RWPE2 (cell line): ENCODE data around the gene TIMM13.
"Not testable (repeated sequence)": the region's sequence is repeated elsewhere in the genome, so short reads cannot be mapped to it uniquely, and the experiment has no call there.

Source experiments
- ATAC-seq: fragments of 200-7000 bp; cut with Tn5 transposase; 3 replicates; pipeline ENCODE4 v1.9.1; 2021; ENCODE audit warnings: low read depth
- DNase-seq: peaks from one replicate; pipeline ENCODE4 v3.0.0-alpha.2; 2020; ENCODE audit warnings: low spot score
- H3K27ac ChIP-seq: fragments of 450-650 bp; 2 replicates; pipeline ENCODE4 v1.5.1; 2017; ENCODE audit warnings: mild to moderate bottlenecking; ENCODE audit not compliant: poor library complexity, severe bottlenecking
- H3K27me3 ChIP-seq: fragments of 250-450 bp; sonication (Bioruptor Pico); 2 replicates; pipeline ENCODE4 v1.5.1; 2021; ENCODE audit warnings: mild to moderate bottlenecking, moderate library complexity; ENCODE audit not compliant: insufficient read depth, poor library complexity, severe bottlenecking
- H3K36me3 ChIP-seq: fragments of 250-450 bp; sonication (Bioruptor Pico); 2 replicates; pipeline ENCODE4 v1.5.1; 2020; ENCODE audit warnings: low read depth, mild to moderate bottlenecking, moderate library complexity
- H3K4me1 ChIP-seq: fragments of 250-450 bp; sonication (Bioruptor Pico); 2 replicates; pipeline ENCODE4 v1.5.1; 2021; ENCODE audit warnings: mild to moderate bottlenecking, moderate library complexity; ENCODE audit not compliant: insufficient read depth, poor library complexity, severe bottlenecking
- H3K4me3 ChIP-seq: fragments of 250-450 bp; sonication (Bioruptor Pico); 2 replicates; pipeline ENCODE4 v1.5.1; 2021; ENCODE audit warnings: mild to moderate bottlenecking, moderate library complexity; ENCODE audit not compliant: severe bottlenecking
- H3K9me3 ChIP-seq: fragments of 250-450 bp; sonication (Bioruptor Pico); 2 replicates; pipeline ENCODE4 v1.5.1; 2021; ENCODE audit warnings: mild to moderate bottlenecking, moderate library complexity; ENCODE audit not compliant: severe bottlenecking
- TF ChIP-seq, protein P1 (sequence below): fragments of 450-650 bp; IDR thresholded peaks from one replicate; pipeline ENCODE4 v1.5.1; 2017; ENCODE audit warnings: mild to moderate bottlenecking, moderate library complexity; ENCODE audit not compliant: poor library complexity, severe bottlenecking

TIMM13 gene

GRCh38 chr19:2417881-2418406 lies 9.4 kb downstream of the TIMM13 start:
- H3K4me1 ChIP-seq, result no peaks in the 10 kb centered on the region
- TF ChIP-seq, protein P1, sequence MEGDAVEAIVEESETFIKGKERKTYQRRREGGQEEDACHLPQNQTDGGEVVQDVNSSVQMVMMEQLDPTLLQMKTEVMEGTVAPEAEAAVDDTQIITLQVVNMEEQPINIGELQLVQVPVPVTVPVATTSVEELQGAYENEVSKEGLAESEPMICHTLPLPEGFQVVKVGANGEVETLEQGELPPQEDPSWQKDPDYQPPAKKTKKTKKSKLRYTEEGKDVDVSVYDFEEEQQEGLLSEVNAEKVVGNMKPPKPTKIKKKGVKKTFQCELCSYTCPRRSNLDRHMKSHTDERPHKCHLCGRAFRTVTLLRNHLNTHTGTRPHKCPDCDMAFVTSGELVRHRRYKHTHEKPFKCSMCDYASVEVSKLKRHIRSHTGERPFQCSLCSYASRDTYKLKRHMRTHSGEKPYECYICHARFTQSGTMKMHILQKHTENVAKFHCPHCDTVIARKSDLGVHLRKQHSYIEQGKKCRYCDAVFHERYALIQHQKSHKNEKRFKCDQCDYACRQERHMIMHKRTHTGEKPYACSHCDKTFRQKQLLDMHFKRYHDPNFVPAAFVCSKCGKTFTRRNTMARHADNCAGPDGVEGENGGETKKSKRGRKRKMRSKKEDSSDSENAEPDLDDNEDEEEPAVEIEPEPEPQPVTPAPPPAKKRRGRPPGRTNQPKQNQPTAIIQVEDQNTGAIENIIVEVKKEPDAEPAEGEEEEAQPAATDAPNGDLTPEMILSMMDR, result no peak
- no peak for DNase-seq
- no peak overlapping the region for H3K27ac ChIP-seq
- H3K27me3 ChIP-seq, result no peaks in the 10 kb centered on the region
- ATAC-seq, result no peak
- no peaks in the 10 kb centered on the region; the same call in 1 of the 2 replicates for H3K36me3 ChIP-seq
- no peak overlapping the region for H3K4me3 ChIP-seq
- no peaks in the 10 kb centered on the region for H3K9me3 ChIP-seq

DNA sequence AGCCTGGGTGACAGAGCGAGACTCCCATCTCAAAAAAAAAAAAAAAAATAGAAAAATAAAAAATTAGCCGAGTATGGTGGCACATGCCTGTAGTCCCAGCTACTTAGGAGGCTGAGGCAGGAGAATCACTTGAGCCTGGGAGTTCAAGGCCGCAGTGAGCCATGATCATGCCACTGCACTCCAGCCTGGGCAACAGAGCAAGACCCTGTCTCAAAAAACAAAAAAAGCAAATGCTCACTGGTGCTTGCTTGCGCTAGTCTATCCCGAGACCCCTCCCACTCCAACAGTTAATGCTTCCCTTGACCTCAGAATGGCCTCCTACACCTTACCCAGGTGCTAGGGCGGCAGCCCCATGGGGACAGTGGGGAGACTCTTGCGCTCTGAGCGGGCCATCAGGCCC lies 9.9 kb downstream of the TIMM13 start:
- H3K36me3 ChIP-seq, H3K27ac ChIP-seq, H3K4me3 ChIP-seq, ATAC-seq, DNase-seq, H3K9me3 ChIP-seq, H3K27me3 ChIP-seq, H3K4me1 ChIP-seq: not testable (repeated sequence)

DNA sequence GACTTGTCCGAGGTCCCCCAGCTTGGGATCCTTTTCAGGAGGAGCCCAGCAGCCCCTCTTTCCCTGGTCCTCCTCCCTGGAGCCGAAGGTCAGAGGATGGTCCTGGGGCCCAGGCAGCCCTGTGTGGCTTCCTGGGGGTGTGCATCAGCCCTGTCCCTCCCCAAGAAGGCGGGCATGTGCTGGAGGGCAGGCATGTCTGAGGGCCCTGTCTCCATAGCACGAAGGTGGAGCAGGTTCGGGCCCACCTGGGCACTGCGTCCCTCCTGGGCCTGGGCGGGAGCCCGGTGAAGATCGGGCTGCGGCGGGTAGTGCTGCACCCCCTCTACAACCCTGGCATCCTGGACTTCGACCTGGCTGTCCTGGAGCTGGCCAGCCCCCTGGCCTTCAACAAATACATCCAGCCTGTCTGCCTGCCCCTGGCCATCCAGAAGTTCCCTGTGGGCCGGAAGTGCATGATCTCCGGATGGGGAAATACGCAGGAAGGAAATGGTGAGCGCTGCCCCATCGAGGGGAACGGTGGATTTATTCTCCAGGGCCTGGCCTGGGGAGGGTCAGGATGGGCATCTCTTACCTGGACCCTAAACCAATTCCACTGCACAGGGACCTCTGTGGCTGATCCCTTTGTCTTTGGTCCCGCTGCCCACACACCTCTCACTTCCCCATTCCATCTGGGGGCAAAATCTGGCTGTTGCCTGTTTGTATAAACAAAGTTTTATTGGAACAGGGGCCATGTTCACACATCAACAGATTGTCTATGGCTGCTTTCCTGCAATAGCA lies 10.9 kb downstream of the TIMM13 start:
- TF ChIP-seq, protein P1, result no peak
- Histone ChIP-seq H3K27me3 (no peaks in the 10 kb centered on the region), H3K27ac (no peak overlapping the region), H3K4me1 (no peaks in the 10 kb centered on the region), H3K36me3 (no peaks in the 10 kb centered on the region; the same call in 1 of the 2 replicates), H3K4me3 (no peak overlapping the region), H3K9me3 (no peaks in the 10 kb centered on the region)
- ATAC-seq (no peak), DNase-seq (no peak)

DNA sequence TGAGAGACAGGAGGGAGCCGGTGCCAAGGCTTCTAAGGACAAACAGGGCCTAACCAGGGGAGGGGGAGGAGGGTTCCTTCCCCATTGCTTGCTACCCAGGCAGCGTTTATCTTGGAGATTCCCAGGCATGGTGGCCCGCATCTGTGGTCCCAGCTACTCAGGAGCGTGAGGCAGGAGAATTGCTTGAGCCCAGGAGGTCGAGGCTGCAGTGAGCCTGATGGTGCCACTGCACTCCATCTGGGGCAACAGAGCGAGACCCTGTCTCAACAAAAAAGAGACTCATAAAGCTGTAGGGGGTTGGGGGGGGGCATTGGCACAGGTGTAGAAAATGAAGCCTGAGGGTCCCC lies 11.4 kb downstream of the TIMM13 start:
- Histone ChIP-seq H3K27ac (no peak overlapping the region), H3K27me3 (no peaks in the 10 kb centered on the region), H3K9me3 (no peaks in the 10 kb centered on the region), H3K4me1 (no peaks in the 10 kb centered on the region), H3K36me3 (no peaks in the 10 kb centered on the region; the same call in 1 of the 2 replicates), H3K4me3 (no peak overlapping the region)
- TF ChIP-seq, protein P1, result no peak
- DNase-seq, result no peak
- ATAC-seq, result no peak

DNA sequence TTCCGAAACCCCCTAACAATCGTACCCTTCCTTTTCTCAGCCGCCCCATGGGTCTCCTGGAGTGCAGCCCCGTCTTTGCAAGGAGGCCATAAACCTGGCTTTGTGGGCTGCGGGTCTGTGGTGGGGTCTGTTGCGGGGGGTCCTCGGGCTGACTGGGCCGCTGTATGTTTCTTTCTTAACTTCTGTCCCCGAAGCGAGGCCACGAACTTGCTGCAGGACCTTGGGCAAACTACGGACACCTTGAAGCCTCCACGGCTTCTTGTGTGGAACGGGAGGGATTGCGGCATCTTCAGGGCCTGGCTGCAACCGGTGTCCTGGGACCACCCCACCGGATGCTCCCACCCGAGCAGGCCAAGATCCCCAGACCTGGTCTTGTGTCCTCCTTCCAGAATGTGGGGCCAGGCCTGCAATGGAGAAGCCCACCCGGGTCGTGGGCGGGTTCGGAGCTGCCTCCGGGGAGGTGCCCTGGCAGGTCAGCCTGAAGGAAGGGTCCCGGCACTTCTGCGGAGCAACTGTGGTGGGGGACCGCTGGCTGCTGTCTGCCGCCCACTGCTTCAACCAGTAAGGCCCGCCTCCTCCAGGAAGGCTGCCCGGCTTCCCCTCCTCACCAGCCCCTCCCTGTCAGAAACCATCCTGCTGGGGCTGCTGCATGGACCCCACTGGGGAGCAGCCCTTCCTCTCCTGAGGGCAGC lies 12.0 kb downstream of the TIMM13 start:
- Histone ChIP-seq H3K4me1 (no peaks in the 10 kb centered on the region), H3K27me3 (no peaks in the 10 kb centered on the region), H3K9me3 (no peaks in the 10 kb centered on the region), H3K4me3 (no peak overlapping the region), H3K27ac (no peak overlapping the region), H3K36me3 (no peaks in the 10 kb centered on the region; the same call in 1 of the 2 replicates)
- no peak for ATAC-seq
- TF ChIP-seq, protein P1, result no peak
- DNase-seq, result peak; percentile 42
